ENCODE data around the gene GRAMD2A. TPM values are rescaled to one million over a fixed set of nuclear protein-coding genes. Genes with fewer than 3 reads are reported as not detected.
A peak's percentile ranks its signal among the peaks of the same experiment; 100 is the strongest.

The GRAMD2A gene
- total RNA-seq, 2 donors from 2014 or later: not detected

- no peaks in the 10 kb centered on the region for H3K9me3 ChIP-seq (ENCODE audit: control insufficient read depth, low read length, poor library complexity, severe bottlenecking)
- Mint-ChIP-seq H3K36me3 (ENCODE audit: low read depth) (peaks cover 15% of the 10 kb centered on the region), H3K4me1 (peaks cover 12% of the 10 kb centered on the region), H3K27me3 (no peaks in the 10 kb centered on the region), H3K4me3 (no peak overlapping the region), H3K27ac (peak overlapping the region; percentile 27)
- DNase-seq: no peak
- ATAC-seq: no peak
These were observed 7.7 kb upstream of the GRAMD2A start for GRCh38 chr15:72205273-72205672.

DNA sequence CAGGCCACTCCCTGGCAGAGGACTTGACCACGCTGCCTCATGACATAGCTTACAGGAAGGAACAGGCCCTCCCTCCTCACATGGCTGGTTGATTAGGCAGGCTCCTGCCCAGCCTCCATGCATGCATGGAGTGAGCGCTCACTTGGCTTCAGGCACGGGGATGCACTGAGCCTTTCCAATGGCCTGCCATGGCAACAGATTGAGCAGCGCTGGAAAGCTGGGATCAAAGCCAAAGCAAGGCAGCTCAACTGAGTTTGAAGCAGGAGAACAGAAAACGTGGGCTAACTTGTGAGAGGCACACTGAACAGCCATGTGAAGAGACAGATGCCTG, 5.9 kb upstream of the GRAMD2A start:
- ATAC-seq (no peak), DNase-seq (no peak)
- H3K4me1 Mint-ChIP-seq: peaks cover 13% of the 10 kb centered on the region
- no peak overlapping the region for H3K4me3 Mint-ChIP-seq
- peaks cover 15% of the 10 kb centered on the region for H3K36me3 Mint-ChIP-seq (ENCODE audit: low read depth)
- no peaks in the 10 kb centered on the region for H3K27me3 Mint-ChIP-seq
- H3K9me3 ChIP-seq (ENCODE audit: control insufficient read depth, low read length, poor library complexity, severe bottlenecking): no peaks in the 10 kb centered on the region
- H3K27ac Mint-ChIP-seq: peak overlapping the region; percentile 47

DNA sequence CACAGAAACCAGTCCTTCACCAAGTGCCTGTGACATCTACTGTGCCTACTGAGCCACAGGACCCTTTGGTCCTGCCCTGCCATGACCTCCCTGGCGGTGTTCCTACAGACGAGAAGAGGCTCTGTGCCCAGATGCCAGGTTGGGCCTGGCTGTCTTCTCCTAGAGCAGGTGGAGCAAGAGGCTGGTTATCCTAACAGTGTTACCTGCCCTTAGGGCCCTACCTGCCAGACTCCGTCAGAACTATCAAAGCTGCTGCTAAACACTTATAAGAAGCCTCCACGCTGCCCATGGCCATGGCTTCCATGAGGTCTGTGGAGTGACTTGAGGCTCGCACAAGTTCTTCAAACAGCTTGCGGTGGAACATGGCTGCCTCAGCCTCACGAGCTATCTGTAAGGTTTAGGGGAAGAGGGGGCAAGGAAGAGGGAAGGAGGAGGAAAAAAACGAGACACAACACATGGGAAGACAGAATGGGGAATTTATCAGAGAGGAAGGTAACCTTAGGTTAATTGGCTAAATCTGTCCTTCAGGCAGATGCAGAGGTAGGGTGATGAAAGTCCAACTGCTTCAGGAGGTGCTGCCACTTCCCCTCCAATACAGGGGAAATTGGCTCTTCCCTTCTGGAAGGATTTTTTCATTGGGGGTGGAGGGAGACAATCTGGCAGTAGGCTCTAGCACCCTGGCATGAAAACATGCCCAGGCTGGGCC, 5.4 kb upstream of the GRAMD2A start:
- Mint-ChIP-seq H3K27ac (peak overlapping the region; percentile 47), H3K4me1 (peaks cover 14% of the 10 kb centered on the region), H3K4me3 (no peak overlapping the region), H3K36me3 (ENCODE audit: low read depth) (peaks cover 15% of the 10 kb centered on the region), H3K27me3 (peaks cover 5% of the 10 kb centered on the region)
- no peak for ATAC-seq
- H3K9me3 ChIP-seq (ENCODE audit: control insufficient read depth, low read length, poor library complexity, severe bottlenecking): no peaks in the 10 kb centered on the region
- no peak for DNase-seq

DNA sequence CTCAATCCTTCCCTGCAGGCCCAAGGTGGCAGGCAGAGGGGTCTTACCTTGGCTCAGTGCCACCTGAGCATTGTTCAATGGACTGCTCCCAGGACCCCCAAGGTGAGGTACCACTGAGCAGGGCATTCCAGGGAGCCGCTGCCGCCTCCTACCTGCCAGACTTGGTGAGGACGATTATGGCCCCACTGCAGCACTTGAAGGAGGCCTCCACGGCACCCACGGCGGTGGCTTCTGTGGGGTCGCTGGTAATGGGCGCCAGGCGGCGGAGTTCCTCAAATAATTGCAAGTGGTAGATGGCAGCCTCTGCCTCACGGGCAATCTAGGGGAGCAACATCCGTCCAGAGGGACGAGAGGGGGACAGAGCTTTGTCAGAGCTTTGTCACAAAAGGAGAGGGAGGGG, 4.7 kb upstream of the GRAMD2A start:
- H3K4me1 Mint-ChIP-seq: peaks cover 16% of the 10 kb centered on the region
- peaks cover 15% of the 10 kb centered on the region for H3K36me3 Mint-ChIP-seq (ENCODE audit: low read depth)
- no peak overlapping the region for H3K4me3 Mint-ChIP-seq
- H3K9me3 ChIP-seq (ENCODE audit: control insufficient read depth, low read length, poor library complexity, severe bottlenecking): no peaks in the 10 kb centered on the region
- DNase-seq: no peak
- no peak overlapping the region for H3K27ac Mint-ChIP-seq
- H3K27me3 Mint-ChIP-seq: peaks cover 9% of the 10 kb centered on the region
- ATAC-seq: no peak

DNA sequence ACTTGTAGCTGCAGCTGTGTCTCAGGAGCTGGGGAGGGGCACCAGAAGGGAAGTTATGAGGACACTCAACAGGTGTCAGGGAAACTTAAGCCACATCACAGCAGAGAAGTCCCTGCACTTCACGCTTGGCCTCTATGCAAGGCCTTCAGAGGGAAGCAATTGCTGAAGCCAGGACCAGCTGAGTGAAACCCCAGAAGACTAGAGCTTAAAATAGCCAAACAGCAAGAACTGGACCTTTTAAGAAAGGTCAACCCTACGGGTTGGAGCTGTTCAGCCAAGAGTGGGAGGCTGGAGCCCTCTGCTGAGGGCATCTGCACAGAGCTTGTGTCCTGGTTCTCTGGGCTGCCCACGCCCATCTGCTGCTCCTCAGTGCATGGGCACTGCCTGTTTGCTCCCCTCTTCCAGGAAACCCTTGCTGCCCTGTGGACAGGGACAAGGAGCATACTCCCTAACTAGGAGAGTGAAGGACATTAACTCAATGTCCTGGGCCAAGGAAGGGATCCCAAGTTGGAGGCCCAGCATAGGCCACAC, 3.9 kb upstream of the GRAMD2A start:
- DNase-seq (no peak), ATAC-seq (no peak)
- no peaks in the 10 kb centered on the region for H3K9me3 ChIP-seq (ENCODE audit: control insufficient read depth, low read length, poor library complexity, severe bottlenecking)
- Mint-ChIP-seq H3K36me3 (ENCODE audit: low read depth) (peaks cover 10% of the 10 kb centered on the region), H3K4me3 (no peak overlapping the region), H3K4me1 (peaks cover 18% of the 10 kb centered on the region), H3K27ac (peak overlapping the region; percentile 69), H3K27me3 (peaks cover 9% of the 10 kb centered on the region)

GRCh38 chr15:72200395-72201237, 3.0 kb upstream of the GRAMD2A start:
- Mint-ChIP-seq H3K4me3 (no peak overlapping the region), H3K27me3 (peaks cover 9% of the 10 kb centered on the region), H3K27ac (peak overlapping the region; percentile 69), H3K36me3 (ENCODE audit: low read depth) (peaks cover 6% of the 10 kb centered on the region), H3K4me1 (peaks cover 17% of the 10 kb centered on the region)
- no peaks in the 10 kb centered on the region for H3K9me3 ChIP-seq (ENCODE audit: control insufficient read depth, low read length, poor library complexity, severe bottlenecking)
- ATAC-seq (no peak), DNase-seq (no peak)

- H3K9me3 ChIP-seq (ENCODE audit: control insufficient read depth, low read length, poor library complexity, severe bottlenecking): no peaks in the 10 kb centered on the region
- DNase-seq: peak; percentile 41 to 71 (median 50)
- Mint-ChIP-seq H3K36me3 (ENCODE audit: low read depth) (peaks cover 6% of the 10 kb centered on the region), H3K27ac (peak overlapping the region; percentile 69), H3K4me1 (peaks cover 17% of the 10 kb centered on the region), H3K27me3 (peaks cover 9% of the 10 kb centered on the region), H3K4me3 (no peak overlapping the region)
- peak; percentile 82 for ATAC-seq
These were observed 2.2 kb upstream of the GRAMD2A start for GRCh38 chr15:72199721-72200212.

- no peak for ATAC-seq
- Mint-ChIP-seq H3K27ac (no peak overlapping the region), H3K27me3 (peaks cover 10% of the 10 kb centered on the region), H3K36me3 (ENCODE audit: low read depth) (peaks cover 6% of the 10 kb centered on the region), H3K4me1 (peaks cover 17% of the 10 kb centered on the region), H3K4me3 (no peak overlapping the region)
- H3K9me3 ChIP-seq (ENCODE audit: control insufficient read depth, low read length, poor library complexity, severe bottlenecking): no peaks in the 10 kb centered on the region
- no peak for DNase-seq
These were observed 1.6 kb upstream of the GRAMD2A start for GRCh38 chr15:72199205-72199515.

GRCh38 chr15:72198356-72199204, 993 bp upstream of the GRAMD2A start:
- Mint-ChIP-seq H3K27me3 (peaks cover 13% of the 10 kb centered on the region), H3K4me3 (no peak overlapping the region), H3K36me3 (ENCODE audit: low read depth) (peaks cover 6% of the 10 kb centered on the region), H3K27ac (no peak overlapping the region), H3K4me1 (peaks cover 17% of the 10 kb centered on the region)
- peak; percentile 10 for ATAC-seq
- no peaks in the 10 kb centered on the region for H3K9me3 ChIP-seq (ENCODE audit: control insufficient read depth, low read length, poor library complexity, severe bottlenecking)
- no peak for DNase-seq

- no peak overlapping the region for H3K27ac Mint-ChIP-seq
- ATAC-seq (no peak), DNase-seq (no peak)
- peaks cover 14% of the 10 kb centered on the region for H3K4me1 Mint-ChIP-seq
- H3K27me3 Mint-ChIP-seq: peaks cover 13% of the 10 kb centered on the region
- H3K36me3 Mint-ChIP-seq (ENCODE audit: low read depth): no peaks in the 10 kb centered on the region
- H3K9me3 ChIP-seq (ENCODE audit: control insufficient read depth, low read length, poor library complexity, severe bottlenecking): no peaks in the 10 kb centered on the region
- peak overlapping the region; percentile 66 for H3K4me3 Mint-ChIP-seq
These were observed 537 bp downstream of the GRAMD2A start for GRCh38 chr15:72197041-72197459.

DNA sequence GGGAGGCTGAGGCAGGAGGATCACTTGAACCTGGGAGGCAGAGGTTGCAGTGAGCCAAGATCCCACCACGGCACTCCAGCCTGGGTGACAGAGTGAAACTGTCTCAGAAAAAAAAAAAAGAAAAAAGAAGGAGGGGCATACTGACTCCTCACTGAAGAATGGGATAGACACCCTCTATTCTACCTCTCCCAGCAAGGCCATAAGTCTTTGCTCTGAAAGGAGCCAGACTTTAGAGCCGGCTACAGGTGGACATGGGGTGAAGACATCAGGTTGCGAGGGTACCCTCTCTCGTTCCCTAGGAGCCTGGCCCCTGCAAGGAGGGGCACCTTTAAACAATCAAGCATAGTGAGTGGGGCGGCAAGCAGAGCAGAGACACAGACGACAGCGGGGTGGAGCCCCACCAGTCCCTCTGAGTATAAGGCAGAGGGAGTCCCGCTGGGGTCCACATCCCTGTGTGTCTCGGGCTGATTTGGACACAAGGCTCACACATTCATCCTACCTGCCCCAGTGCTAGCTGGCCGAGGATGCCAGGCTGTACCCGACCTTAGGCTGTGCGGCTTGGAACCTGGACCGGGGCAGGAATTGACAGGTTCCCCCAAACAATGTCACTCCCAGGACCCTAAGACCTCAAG, 1.1 kb downstream of the GRAMD2A start:
- Mint-ChIP-seq H3K4me1 (peaks cover 14% of the 10 kb centered on the region), H3K4me3 (peak overlapping the region; percentile 9), H3K27ac (no peak overlapping the region), H3K27me3 (peaks cover 13% of the 10 kb centered on the region), H3K36me3 (ENCODE audit: low read depth) (no peaks in the 10 kb centered on the region)
- DNase-seq (no peak), ATAC-seq (no peak)
- H3K9me3 ChIP-seq (ENCODE audit: control insufficient read depth, low read length, poor library complexity, severe bottlenecking): no peaks in the 10 kb centered on the region

DNA sequence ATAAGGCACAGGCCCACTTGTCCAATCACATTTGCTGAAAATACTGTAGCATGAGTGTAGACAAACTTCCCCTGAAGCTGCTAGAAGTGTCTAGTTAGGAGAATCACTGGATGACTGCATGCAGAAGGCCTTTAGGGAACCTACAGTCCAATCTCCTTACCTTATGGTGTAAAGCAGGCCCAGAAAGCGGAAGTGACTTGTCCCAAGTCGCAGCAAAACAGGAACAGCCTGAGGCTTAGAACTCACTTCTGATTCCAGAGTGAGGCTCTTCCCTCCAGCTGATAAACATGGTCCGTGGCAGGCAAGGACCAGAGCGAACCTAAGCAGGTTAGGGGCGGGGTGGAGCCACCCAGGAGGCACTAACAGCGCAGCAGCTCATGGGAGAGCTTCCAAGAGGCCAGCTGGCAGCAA, 2.5 kb downstream of the GRAMD2A start:
- DNase-seq: no peak
- no peak for ATAC-seq
- H3K27ac Mint-ChIP-seq: no peak overlapping the region

More for the DNA sequence above, 2.5 kb downstream of the GRAMD2A start:
- H3K27me3 Mint-ChIP-seq: peaks cover 19% of the 10 kb centered on the region
- H3K36me3 Mint-ChIP-seq (ENCODE audit: low read depth): no peaks in the 10 kb centered on the region
- no peak overlapping the region for H3K4me3 Mint-ChIP-seq
- H3K4me1 Mint-ChIP-seq: peaks cover 10% of the 10 kb centered on the region
- no peaks in the 10 kb centered on the region for H3K9me3 ChIP-seq (ENCODE audit: control insufficient read depth, low read length, poor library complexity, severe bottlenecking)

Data from T-helper 17 cell (primary cell).